K562 (cell line): ENCODE results near the gene PGPEP1. TPM values are rescaled to one million over a fixed set of nuclear protein-coding genes. Genes with fewer than 3 reads are reported as not detected.

Experiments used
- CBFA2T3 ChIP-seq: fragments of 450-650 bp; IDR thresholded peaks from 2 replicates; pipeline ENCODE4 v1.6.1; 2017
- CBX1 ChIP-seq: sonication (generic); IDR thresholded peaks from 2 replicates; pipeline ENCODE4 v1.6.1; 2016; ENCODE audit warnings: antibody characterized with exemption, low read depth, mild to moderate bottlenecking
- CHD4 ChIP-seq: fragments of 200-600 bp; sonication (generic); IDR thresholded peaks from 3 replicates; pipeline ENCODE4 v1.6.1; 2012; ENCODE audit warnings: low read depth, mild to moderate bottlenecking, mixed read lengths, low read length, inconsistent platforms; ENCODE audit not compliant: insufficient read depth, insufficient replicate concordance, poor library complexity, severe bottlenecking
- CREB1 ChIP-seq, 2 experiments: sonication (generic) in 1 of 2; formaldehyde crosslinking in 1 of 2; IDR thresholded peaks; 2 replicates each; pipeline versions ENCODE4 v1.6.1 to v1.8.0; 2012 to 2022; ENCODE audit warnings: inconsistent platforms in 1 of 2, mild to moderate bottlenecking in 1 of 2, missing genetic modification reagents in 1 of 2, moderate library complexity in 1 of 2
- FOXA3 ChIP-seq, 2 experiments: fragments of 450-650 bp in 1 of 2; sonication (generic) in 1 of 2; formaldehyde crosslinking; IDR thresholded peaks in 1 of 2; conservative IDR thresholded peaks in 1 of 2; 2 replicates each; pipeline versions ENCODE4 v1.4.0 to v1.8.0; 2020 to 2022; ENCODE audit warnings: mild to moderate bottlenecking in 2 of 2, missing genetic modification reagents in 1 of 2
- GTF3C2 ChIP-seq: IDR thresholded peaks from 3 replicates; pipeline ENCODE4 v1.6.1; 2011; ENCODE audit warnings: borderline replicate concordance, mild to moderate bottlenecking, moderate library complexity; ENCODE audit not compliant: insufficient read length; ENCODE audit errors: extremely low read depth
- HDAC8 ChIP-seq: fragments of 450-650 bp; IDR thresholded peaks from 2 replicates; pipeline ENCODE4 v1.6.1; 2016; ENCODE audit warnings: mild to moderate bottlenecking, missing genetic modification characterization, moderate library complexity, missing compliant biosample characterization
- JUND ChIP-seq, 2 experiments: IDR thresholded peaks; 2 replicates in 1 of 2; 3 replicates in 1 of 2; pipeline ENCODE4 v1.6.1; 2011; ENCODE audit warnings: borderline replicate concordance in 2 of 2, low read depth in 2 of 2, low read length in 2 of 2, improper control_type of control experiment in 1 of 2, missing biosample characterization in 1 of 2, missing genetic modification characterization in 1 of 2, missing genetic modification reagents in 1 of 2
- KAT7 ChIP-seq: sonication (generic); formaldehyde crosslinking; IDR thresholded peaks from 2 replicates; pipeline ENCODE4 v1.8.0; 2022; ENCODE audit warnings: missing genetic modification reagents, mild to moderate bottlenecking, borderline replicate concordance
- KLF10 ChIP-seq: fragments of 250-450 bp; sonication (Bioruptor Pico); IDR thresholded peaks from 2 replicates; pipeline ENCODE4 v1.6.1; 2021; ENCODE audit warnings: matching md5 sums
- MEF2D ChIP-seq: conservative IDR thresholded peaks from 2 replicates; pipeline ENCODE4 v1.6.1; 2016; ENCODE audit warnings: low read depth, missing genetic modification characterization, missing compliant biosample characterization
- MEIS2 ChIP-seq: fragments of 450-650 bp; IDR thresholded peaks from 2 replicates; pipeline ENCODE4 v1.6.1; 2014; ENCODE audit warnings: mild to moderate bottlenecking; ENCODE audit not compliant: partially characterized antibody
- MYNN ChIP-seq, 2 experiments: sonication (generic); formaldehyde crosslinking in 1 of 2; IDR thresholded peaks; 2 replicates each; pipeline versions ENCODE4 v1.5.0 to v1.6.1; 2016 to 2020; ENCODE audit warnings: antibody characterized with exemption in 1 of 2, missing genetic modification reagents in 1 of 2
- TAF1 ChIP-seq: IDR thresholded peaks from 2 replicates; pipeline ENCODE4 v1.6.1; 2011; ENCODE audit warnings: mild to moderate bottlenecking, low read length, moderate library complexity; ENCODE audit not compliant: insufficient read depth, control insufficient read depth, severe bottlenecking; ENCODE audit errors: extremely low read depth
- TRIM28 ChIP-seq: fragments of 450-650 bp; IDR thresholded peaks from 2 replicates; pipeline ENCODE4 v1.6.1; 2017
- UBTF ChIP-seq, 2 experiments: IDR thresholded peaks; 2 replicates each; pipeline ENCODE4 v1.6.1; 2012; ENCODE audit warnings: improper control_type of control experiment in 2 of 2, low read depth in 2 of 2, low read length in 2 of 2, borderline replicate concordance in 1 of 2
- ZNF699 ChIP-seq: fragments of 250-450 bp; sonication (Bioruptor Pico); IDR thresholded peaks from 2 replicates; pipeline ENCODE4 v1.8.0; 2021; ENCODE audit warnings: mild to moderate bottlenecking, moderate library complexity; ENCODE audit not compliant: insufficient replicate concordance
- ZNF764 ChIP-seq: fragments of 250-450 bp; sonication (Bioruptor Pico); IDR thresholded peaks from 2 replicates; pipeline ENCODE4 v1.4.0; 2020; ENCODE audit warnings: low read depth, mild to moderate bottlenecking, moderate library complexity
- ZNF766 ChIP-seq: fragments of 200-800 bp; sonication (Bioruptor generic); conservative IDR thresholded peaks from 2 replicates; pipeline ENCODE4 v1.6.1; 2016; ENCODE audit warnings: missing genetic modification characterization, missing compliant biosample characterization
- ZSCAN29 ChIP-seq: fragments of 450-650 bp; IDR thresholded peaks from 2 replicates; pipeline ENCODE4 v1.6.1; 2017
- polyA plus RNA-seq, 8 experiments: library from polyadenylated mRNA; depleted of rRNA in 4 of 8; stranded (reverse) in 5 of 8; unstranded in 3 of 8; fragments of >200 nt; fragmentation: Nextera tagmentation in 2 of 8; fragmentation: Illumina TruSeq in 1 of 8; extraction: Ambion mirVana in 2 of 8; extraction: Trizol in 1 of 8; gene quantifications; 2 replicates each; pipeline versions ENCODE4 v1.2.1 to v1.2.3, GENCODE V29; 2011 to 2014; ENCODE audit warnings: inconsistent platforms in 1 of 8, missing spikeins in 1 of 8
- total RNA-seq, 7 experiments: library from RNA; depleted of rRNA in 6 of 7; stranded (reverse); fragments of >200 nt in 6 of 7; fragmentation: Illumina TruSeq in 2 of 7; extraction: Trizol in 2 of 7; gene quantifications; 2 replicates each; pipeline versions ENCODE4 v1.2.1 to v1.2.3, GENCODE V29; 2011 to 2021; ENCODE audit warnings: low replicate concordance in 1 of 7

The PGPEP1 gene
- total and polyA plus RNA-seq, 9 of the 15 experiments (the other 6 are each of a cell fraction or from before 2014, with no cell fraction given) = 10.0 to 69.6 (median 33.5) TPM

GRCh38 chr19:18292810-18293641 lies 47.4 kb upstream of the PGPEP1 start (continued):
- TF ChIP-seq KAT7 (CRISPR knock-in tag) (0 out of 2 replicates have a peak, but pooled peaks have one; percentile 24), TAF1 (peak; percentile 55), JUND (IDR thresholded peaks at IDR 0.05; ENCODE audit: borderline replicate concordance, low read depth, low read length) (peak; percentile 17; the same call in 1 of the 2 replicates), JUND (tag; IDR thresholded peaks at IDR 0.05; ENCODE audit: borderline replicate concordance, low read depth, low read length) (no peak), MEF2D (tag) (peak; percentile 36; the same call in 1 of the 2 replicates), ZSCAN29 (peak; percentile 31), HDAC8 (tag) (no peak), CREB1 (IDR thresholded peaks at IDR 0.05) (peak; percentile 7; the same call in 1 of the 2 replicates), CREB1 (CRISPR knock-in tag; IDR thresholded peaks at IDR 0.05) (no peak), CBFA2T3 (peak; percentile 61), MYNN (IDR thresholded peaks at IDR 0.05) (0 out of 2 replicates have a peak, but pooled peaks have one; percentile 36), MYNN (CRISPR knock-in tag; IDR thresholded peaks at IDR 0.05) (no peak), CHD4 (peak; percentile 58), GTF3C2 (peak; percentile 83), ZNF699 (no peak), TRIM28 (no peak), FOXA3 (CRISPR knock-in tag; conservative IDR thresholded peaks at IDR 0.05 in 1 of 2, IDR thresholded peaks at IDR 0.05 in 1 of 2) (0 out of 4 replicates have a peak, but pooled peaks of 1 of the 2 experiments have one; percentile 13), ZNF766 (CRISPR knock-in tag) (peak; percentile 69; the same call in 1 of the 2 replicates), MEIS2 (peak; percentile 71), KLF10 (CRISPR knock-in tag) (no peak), UBTF (IDR thresholded peaks at IDR 0.05; ENCODE audit: borderline replicate concordance in 1 of 2, low read depth in 2 of 2, low read length in 2 of 2) (peak in 1 of 2 experiments; percentile 23; a peak in 1 of 4 replicates), CBX1 (peak; percentile 34; the same call in 1 of the 2 replicates), ZNF764 (CRISPR knock-in tag) (no peak)
